T1000 (cell line): Measurements from ENCODE around the gene STT3B.

ENCODE experiments used
- DNase-seq: peaks from one replicate; lab custom pipeline; 2025; ENCODE audit warnings: mixed read lengths; lab: John Stamatoyannopoulos, UW

STT3B gene

DNA sequence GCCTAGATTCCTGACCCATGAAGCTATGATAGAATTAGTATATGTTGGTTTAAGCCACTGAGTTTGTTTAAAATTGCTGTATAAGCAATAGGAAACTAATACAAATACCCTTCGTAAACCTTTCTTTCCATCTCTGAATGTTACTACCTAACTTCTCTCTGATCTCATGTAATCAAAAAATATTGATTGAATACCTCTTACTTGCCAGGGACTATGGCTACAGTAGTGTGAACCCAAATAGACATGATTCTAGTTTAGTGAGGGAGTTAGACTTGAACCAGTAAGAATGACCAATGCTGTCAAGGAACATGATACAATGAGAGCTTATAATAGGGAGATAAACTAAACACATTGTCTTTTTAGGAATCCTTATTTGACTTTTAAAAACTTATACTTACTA lies 19.4 kb downstream of the STT3B start:
- DNase-seq = no peak

DNA sequence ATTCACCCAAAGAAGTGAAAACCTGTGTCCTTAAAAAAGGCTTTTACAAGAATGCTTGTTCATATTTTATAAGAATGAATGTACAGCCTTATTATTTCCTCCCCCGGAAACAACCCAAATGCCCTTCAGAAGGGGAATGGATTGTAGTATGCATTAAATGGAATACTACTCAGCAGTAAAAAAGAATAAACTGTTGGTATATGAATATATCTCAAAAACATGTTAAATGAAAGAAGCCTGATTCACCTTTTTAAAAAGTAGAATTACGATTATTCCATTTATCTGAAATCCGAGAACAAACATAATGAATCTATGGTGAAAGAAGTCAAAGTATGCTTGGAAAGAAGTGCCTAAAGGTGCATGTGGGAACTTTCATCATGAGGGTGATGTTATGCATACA lies 20.5 kb downstream of the STT3B start:
- no peak for DNase-seq

DNA sequence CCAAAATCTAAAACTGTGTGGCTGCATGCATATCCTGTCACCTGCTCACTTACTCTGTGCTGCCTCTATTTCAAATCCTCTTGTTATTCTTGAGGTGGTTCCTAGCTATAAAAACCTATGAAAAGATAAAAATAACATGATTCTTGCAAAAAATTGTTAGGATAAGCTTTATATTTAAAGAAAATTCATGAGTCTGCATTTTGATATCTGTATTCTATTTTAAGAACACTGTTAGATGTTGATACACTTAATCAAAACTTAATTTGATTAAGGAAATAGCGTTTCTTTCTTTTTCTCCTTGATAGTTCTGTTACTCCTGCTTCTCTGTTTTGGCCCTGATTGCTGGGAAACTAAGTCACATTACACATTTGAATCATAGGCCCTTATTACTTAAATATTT lies 22.5 kb downstream of the STT3B start:
- DNase-seq = no peak

DNA sequence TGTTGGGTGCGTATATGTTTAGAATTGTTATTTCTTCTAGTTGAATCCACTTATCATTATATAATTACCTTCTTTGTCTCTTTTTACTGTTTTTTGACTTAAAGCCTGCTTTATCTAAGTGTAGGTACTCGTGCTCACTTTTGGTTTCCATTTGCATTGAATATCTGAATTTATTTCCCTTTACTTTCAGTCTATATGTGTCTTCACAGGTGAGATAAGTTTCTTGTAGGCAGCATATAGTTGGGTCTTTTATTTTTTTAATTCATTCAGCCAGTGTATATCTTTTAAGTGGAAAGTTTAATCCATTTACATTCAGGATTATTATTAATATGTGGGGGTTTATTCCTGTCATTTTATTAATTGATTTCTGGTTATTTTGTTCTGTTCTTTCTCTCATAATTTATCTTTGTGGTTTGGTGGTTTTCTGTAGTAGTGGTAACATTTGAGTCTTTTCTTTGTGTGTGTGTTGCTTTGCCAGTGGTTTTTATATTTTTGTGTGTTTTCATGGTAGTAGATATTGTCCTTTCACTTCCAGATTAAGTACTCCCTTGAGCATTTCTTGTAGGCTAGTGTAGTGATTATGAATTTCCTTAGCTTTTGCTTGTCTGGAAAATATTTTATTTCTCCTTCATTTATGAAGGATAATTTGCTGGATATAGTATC lies 27.3 kb downstream of the STT3B start:
- no peak for DNase-seq

DNA sequence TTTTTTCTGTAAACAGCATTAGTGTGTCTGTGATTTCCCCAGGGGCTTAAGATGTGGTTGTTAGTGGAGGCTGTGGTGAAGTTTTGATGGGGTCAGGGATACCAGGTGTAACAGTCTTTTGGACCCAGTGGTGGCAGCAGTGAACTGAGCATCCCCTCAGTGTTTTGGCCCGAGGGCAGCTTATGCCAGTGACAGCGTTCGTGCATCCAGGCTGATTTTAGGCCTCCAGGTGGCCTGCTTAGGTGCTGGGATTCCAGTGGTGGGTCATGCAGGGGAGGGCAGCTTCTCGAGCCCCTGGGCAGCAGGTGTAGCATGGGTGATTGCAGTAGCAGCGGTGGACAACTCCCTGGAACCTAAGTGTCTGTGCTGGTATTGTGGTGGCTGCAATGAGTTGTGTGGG lies 29.2 kb downstream of the STT3B start:
- DNase-seq = no peak

DNA sequence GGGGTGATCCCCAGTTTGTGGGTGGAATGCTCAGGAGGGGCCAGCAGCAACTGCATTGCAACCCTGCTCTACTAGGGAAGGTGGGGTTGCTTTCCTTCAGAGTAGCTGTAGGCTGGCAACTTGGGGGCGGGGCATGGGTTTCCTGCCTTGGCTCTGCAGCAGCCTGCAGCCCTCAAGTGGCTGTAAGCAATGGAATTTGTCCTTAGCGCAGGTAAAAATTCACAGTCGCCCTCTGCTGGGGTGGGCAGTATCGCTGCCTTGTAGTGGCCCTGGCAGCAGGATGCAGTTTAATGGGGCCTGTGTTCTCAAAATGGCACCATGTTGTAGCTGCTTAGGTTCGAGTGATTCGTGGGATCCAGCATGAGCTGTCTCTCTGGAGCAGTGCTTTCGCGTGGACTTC lies 29.8 kb downstream of the STT3B start:
- no peak for DNase-seq

DNA sequence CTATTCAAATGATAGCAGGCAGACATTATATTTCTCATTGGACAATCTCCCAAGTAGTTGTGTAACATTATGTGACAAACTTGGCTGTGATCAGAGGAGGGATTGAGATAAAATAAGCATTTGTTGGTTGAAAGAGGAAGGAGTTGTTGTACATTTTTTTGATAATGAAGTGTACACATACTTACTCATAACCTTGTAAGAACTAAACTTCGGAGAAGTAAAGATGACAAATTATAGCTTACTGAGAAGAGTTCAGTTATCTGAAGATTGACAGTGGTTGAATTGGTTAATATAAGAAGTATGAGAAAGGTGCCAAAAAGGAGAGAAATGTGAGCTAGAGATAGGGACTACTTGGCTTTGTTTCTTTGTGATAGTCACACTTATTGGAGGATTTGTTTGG lies 32.6 kb downstream of the STT3B start:
- no peak for DNase-seq

DNA sequence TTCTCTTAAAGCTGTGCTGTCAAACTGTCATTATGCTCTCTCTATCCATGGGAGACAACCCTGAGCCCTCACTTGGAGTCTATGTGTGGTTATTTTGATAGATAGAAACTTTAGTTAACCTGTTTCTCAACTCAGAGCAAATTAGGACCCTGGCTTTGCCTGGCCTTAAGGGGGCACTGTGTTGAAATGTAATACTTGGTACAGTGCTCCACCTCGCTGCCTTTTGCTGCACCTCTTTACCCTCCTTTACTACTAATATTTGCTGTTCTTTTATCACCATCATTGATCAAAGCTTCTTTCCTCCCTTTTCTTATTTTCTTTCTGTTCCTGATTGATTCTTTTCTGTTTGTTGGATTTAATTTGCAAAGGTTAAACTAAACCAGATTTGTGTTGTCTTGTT lies 34.3 kb downstream of the STT3B start:
- DNase-seq = no peak

DNA sequence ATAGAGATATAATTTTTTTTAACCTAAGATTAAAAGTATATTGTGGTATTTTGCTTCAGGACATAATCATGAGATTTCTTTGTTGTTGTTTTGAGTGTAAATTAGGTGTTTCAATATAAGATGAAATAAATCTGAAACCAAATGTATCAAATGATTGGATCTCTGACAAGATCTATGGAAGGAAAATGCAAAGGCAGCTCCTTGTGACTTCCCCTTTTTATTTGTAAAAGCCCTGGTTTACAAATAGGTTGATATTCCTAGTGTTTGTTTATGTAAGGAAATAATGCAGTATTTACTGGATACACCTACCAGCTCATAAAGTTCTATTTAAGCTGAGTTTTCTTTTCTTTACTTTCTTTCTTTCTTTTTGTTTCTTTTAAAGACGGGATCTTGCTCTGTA lies 35.9 kb downstream of the STT3B start:
- no peak for DNase-seq

DNA sequence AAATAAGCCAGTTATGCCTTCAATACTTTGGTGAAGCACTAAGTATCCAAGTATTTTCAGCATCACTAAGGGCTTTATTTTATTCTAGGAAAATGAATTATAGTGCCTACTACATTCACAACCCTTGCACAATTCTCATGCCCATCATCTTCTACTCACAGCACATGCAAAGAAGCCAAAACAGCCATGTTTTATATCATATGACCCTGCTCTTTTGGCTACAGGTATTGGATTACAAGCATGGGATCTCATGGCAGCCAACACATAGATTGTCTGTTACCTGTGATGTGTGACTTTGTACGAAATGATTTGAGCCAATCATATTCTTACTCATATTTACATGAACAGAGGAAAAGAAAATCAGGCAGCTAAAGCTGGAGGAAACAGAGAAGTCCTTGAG lies 38.6 kb downstream of the STT3B start:
- no peak for DNase-seq

DNA sequence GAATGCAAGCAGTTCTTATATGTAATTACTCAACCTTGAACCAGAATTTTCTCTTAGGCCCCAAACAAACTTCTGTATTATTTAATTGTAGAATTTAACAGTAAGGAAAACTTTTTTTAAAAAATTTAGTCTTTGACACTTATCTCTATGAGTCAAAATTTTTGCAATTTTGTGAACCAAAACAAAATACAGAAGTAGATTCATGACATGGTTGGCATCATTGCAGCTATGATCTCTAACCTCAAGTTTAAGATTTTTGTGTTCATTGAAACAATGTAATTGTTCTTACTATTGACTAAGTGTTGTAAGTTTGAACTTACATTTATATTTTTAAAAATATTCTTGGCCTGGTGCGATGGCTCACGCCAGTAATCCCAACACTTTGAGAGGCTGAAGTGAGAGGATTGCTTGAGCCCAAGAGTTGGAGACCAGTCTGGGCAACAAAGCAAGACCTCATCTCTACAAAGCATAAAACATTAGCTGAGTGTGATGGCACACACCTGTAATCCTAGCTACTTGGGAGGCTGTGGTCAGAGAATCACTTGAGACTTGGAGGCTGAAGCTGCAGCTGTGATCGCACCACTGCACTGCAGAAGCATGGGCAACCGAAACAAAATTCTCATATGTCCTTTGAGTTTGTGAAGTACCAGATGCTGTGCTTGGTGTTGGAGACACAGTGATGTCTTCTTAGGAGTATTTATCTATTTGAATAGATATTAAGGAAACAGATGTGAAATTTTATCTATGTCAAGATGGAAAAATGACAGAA lies 39.7 kb downstream of the STT3B start:
- DNase-seq = no peak

DNA sequence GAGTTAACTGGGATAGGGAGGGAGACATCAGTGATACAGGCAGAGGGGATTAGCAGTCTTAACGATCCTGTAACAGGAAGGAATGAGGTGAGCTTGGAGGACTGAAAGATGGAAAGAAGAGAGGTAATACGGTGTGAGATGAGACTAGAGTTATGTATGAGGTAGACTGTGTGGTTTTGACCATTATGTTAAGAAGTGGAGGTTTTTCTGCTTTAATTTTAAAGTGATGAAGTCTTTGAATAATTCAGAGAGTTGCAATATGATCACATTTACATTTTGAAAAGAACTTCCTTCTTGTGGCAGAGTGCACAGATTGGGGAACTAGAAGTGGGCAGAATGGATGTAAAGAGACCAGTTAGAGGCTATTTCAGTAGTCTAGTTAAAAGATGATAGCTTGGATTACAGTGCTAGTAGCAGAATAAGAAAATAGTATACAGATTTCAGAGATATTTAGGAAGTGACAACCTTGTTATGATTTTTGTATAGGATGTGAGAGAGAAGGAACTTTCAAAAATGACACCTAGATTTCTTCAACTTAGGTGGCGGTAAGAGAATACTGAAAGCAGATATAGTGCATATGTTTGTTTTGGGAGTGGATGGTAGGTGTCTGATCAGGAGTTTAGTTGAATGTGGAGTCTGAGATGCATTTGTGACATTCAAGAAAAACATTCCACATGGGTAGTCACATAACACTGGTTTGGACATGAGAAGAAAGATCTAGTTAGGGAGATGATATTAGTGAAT lies 40.5 kb downstream of the STT3B start:
- no peak for DNase-seq

DNA sequence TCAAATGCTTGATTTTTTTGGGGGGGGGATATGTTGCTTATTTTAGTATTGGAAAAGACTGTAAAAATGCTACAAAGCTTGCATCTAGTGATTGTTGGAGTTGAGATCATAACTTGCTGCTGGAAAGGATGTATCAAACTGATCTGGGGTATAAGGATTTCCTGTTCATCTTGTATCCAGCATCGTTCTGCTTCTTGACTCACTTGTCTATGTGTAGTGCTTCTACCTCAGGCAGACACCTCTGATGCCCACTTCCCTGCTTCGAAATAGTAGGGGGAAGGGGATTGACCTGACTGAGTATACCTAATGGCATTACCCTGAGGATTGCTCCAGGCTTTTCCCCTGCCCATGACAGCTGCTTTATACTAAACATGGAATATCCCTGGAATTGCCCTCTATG lies 42.7 kb downstream of the STT3B start:
- no peak for DNase-seq

DNA sequence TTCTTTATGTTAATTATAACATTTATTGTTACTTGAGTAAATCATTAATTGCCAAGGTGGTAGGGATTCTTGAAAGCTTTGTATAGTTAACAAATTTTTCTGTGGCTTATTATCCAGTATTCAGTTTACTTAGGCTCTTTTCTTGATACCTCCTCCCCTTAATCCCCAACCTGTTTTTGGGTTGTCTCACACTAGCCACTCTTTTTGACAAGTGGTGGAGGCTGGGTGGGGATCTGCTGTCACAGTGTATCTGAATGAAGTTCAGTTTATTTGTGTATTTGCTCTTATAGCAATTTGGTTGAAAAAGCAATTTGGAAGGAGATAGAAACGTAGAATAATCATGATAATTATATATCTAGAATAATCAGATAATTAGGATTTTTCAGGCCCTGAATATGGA lies 43.8 kb downstream of the STT3B start:
- DNase-seq = no peak

DNA sequence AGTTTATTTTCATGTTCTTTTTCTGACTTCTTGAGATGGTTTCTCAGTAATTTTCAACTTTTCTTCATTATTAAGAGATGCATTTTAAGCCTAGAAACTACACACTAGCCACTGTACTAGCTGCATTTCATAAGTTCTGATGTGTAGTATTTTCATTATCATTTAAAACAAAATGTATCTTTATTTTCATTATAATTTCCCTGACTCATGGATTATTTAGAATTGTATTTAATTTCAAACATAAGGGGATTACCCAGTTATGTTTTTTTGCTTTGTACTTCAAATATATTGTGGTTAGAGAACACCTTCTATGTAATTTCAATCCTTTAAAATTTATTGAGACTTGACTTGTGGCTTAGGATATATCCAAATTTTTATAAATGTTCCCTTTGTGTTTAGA lies 44.5 kb downstream of the STT3B start:
- no peak for DNase-seq

DNA sequence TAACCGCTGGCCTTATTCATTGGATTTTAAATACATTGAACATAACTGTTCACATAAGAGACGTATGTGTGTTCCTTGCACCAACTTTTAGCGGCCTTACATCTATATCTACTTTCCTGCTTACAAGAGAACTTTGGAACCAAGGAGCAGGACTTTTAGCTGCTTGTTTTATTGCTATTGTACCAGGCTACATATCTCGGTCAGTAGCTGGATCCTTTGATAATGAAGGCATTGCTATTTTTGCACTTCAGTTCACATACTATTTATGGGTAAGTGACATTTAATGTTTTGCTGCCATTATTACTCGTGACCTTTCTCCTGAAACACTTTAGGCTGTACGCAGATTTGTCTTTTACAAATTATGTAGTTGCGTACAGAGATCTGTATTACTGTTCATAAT lies 47.1 kb downstream of the STT3B start:
- DNase-seq = no peak

DNA sequence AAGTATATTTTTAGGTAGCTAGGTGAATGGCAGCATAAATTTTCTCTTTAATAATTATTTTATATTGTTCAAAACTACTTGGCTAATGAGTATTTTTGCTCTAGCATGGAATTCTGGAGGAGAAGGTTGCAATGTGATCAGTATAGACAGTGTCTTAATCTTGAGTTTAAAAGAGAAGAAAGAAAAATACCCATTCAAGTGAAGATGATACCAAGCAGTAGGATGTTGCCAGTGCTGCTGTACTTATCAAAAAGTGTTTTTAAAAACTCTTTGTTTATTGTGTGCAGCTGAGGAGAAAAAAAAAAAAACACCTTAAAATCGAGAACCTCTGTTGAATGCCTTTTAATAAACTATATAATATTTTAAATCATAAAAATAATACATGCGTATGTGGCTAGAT lies 47.9 kb downstream of the STT3B start:
- no peak for DNase-seq

DNA sequence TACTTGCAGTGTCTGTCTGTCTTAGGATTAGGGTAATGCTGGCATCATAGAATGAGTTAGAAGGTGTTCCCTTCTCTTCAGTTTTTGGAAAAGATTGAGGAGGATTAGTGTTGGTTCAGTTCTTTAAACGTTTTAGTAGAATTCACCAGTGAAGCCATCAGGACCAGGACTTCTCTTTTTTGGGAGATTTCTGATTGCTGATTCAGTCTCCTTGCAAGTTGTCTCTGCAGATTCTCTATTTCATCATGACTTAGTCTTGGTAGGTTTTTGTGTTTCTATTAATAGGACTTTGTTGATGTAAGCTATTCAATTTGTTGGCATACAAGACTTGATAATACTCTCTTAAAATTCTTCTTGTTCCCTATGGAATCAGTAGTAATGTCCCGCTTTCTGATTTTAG lies 48.9 kb downstream of the STT3B start:
- DNase-seq = no peak

DNA sequence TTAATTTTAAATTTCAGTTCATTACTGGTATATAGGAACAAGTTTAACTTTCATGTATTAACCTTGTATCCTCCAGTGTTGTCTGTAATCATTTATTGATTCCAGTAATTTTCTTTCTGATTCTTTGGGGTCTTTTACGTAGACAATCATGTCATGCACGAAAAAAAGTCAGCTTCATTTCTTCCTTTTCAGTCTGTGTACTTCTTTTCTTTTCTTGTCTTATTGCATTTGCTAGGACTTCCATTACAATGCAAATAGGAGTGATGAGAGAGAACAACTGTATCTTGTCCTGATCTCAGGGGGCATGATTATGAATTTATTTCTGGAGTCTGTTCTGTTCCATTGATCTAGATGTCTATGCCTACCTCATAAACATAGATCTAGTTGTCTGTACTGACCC lies 56.5 kb downstream of the STT3B start:
- no peak for DNase-seq

DNA sequence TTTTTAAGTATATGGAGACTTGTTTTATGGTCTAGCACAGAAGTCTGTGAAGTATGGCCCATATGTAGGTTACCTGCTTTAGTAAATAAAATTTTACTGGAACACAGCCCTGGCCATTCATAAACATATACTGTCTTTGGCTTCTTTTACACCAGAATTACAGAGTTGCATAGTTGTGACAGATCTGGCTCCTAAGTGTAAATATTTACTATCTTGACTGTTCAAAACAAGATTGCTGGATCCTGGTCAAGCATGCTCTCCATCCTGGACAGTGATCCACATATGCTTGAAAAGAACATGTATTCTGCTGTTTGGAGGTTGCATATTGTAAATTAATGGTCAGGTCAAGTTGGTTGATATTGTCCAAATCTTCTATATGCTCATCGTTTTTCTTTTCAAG lies 57.9 kb downstream of the STT3B start:
- no peak for DNase-seq

DNA sequence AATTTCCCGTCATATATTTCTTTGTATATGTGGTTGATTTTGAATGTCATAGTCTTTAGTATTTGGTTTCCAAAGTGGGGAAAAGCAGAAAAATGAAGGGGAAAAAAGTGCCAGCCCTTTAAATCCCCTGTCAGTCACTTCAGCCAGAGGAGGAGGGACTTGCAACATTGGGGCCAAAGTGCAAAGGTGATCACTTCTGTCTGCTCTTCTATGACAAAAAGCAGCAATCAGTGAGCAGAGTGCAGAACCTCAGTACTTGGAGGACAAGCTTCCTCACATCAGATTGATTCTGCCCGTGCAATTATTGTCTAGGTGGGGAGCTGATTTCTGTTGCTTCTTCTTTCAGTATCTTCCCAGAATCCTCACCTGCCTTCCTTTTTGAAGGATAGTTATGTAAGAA lies 60.0 kb downstream of the STT3B start:
- no peak for DNase-seq

DNA sequence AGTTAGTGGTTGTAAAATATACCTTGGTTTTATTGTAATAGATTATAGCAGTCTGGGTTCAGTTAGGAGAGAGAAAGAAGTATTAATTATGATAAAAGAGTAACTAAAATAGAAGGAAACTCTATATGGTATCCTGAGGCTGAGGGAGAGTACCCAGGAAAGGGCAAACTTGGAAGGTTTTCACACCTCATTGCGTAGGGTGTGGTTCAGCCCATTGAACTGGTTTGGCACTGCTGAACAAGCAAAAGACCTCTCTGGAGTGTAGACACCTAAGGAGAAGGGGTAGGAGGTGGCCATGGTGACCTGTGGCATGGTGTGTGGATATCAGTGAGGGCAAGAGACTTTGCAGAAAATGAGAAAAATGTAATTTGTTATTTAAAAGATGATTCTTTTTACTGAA lies 63.5 kb downstream of the STT3B start:
- DNase-seq = no peak

DNA sequence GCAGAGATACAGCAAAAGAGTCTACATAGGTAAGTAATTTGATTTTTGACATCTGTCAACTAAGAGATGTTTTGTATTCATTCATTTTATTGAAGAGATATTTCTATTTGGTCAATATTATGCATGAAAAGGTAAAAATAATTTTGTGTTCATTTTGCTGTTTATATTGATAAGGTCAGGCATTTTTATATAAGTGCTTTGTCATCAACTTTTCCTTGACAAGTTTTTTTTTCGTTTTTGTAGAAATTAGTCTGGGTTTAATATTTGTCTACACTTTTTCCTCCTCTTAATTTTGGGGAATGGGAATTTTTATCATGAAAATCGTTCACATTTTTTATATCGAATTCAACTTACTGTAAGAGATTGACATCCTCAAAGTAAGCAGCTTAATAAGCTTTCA lies 67.7 kb downstream of the STT3B start:
- DNase-seq = no peak
